KBM-7 (cell line): ENCODE data around the gene RUNX1.
"Not testable (repeated sequence)": the region's sequence is repeated elsewhere in the genome, so short reads cannot be mapped to it uniquely, and the experiment has no call there.

Source experiments
- DNase-seq: peaks from one replicate; pipeline ENCODE4 v3.0.0-alpha.2; 2015
- in situ Hi-C: fragments of 300-500 bp; cut with MboI; formaldehyde crosslinking; loops from 2 replicates; pipeline ENCODE4 v1.14.3; 2020; ENCODE audit warnings: low sequenced_read_pairs, low pct_unique_long_range_greater_than_20kb, mixed read lengths

The RUNX1 gene

GRCh38 chr21:34986561-34987500 is 62.3 kb downstream of the RUNX1 start:
- in situ Hi-C loops, result no loop called here
- DNase-seq, result peak; percentile 41

GRCh38 chr21:34984356-34985058 is 64.6 kb downstream of the RUNX1 start:
- in situ Hi-C loops, result no loop called here
- no peak for DNase-seq

- in situ Hi-C loops, result no loop called here
- DNase-seq, result peak; percentile 52
Measured at GRCh38 chr21:34983680-34984086, 65.4 kb downstream of the RUNX1 start.

GRCh38 chr21:34981791-34982190 is 67.3 kb downstream of the RUNX1 start:
- no peak for DNase-seq
- in situ Hi-C loops, result no loop called here

GRCh38 chr21:34980423-34981115 is 68.5 kb downstream of the RUNX1 start:
- DNase-seq, result no peak
- in situ Hi-C loops, result no loop called here

- DNase-seq, result no peak
- in situ Hi-C loops, result no loop called here
Measured at GRCh38 chr21:34979383-34979782, 69.7 kb downstream of the RUNX1 start.

- DNase-seq, result no peak
- in situ Hi-C loops, result no loop called here
Measured at GRCh38 chr21:34977333-34977732, 71.8 kb downstream of the RUNX1 start.

GRCh38 chr21:34974162-34974981 is 74.7 kb downstream of the RUNX1 start:
- in situ Hi-C loops, result no loop called here
- no peak for DNase-seq

GRCh38 chr21:34973685-34974084 is 75.4 kb downstream of the RUNX1 start:
- DNase-seq, result no peak
- in situ Hi-C loops, result no loop called here

- no peak for DNase-seq
- in situ Hi-C loops, result no loop called here
Measured at GRCh38 chr21:34971656-34972055, 77.4 kb downstream of the RUNX1 start.

GRCh38 chr21:34970566-34970965 is 78.5 kb downstream of the RUNX1 start:
- in situ Hi-C loops, result no loop called here
- no peak for DNase-seq

- in situ Hi-C loops, result no loop called here
Measured at GRCh38 chr21:34970167-34970500, 79.0 kb downstream of the RUNX1 start.

GRCh38 chr21:34969423-34970166 is 79.5 kb downstream of the RUNX1 start:
- in situ Hi-C loops, result no loop called here
- DNase-seq, result no peak

More at GRCh38 chr21:34970167-34970500, 79.0 kb downstream of the RUNX1 start:
- no peak for DNase-seq

GRCh38 chr21:34968414-34969333 is 80.4 kb downstream of the RUNX1 start:
- no peak for DNase-seq
- in situ Hi-C loops, result no loop called here

- no peak for DNase-seq
- in situ Hi-C loops, result no loop called here
Measured at GRCh38 chr21:34967509-34968289, 81.4 kb downstream of the RUNX1 start.

- in situ Hi-C loops, DNase-seq: not testable (repeated sequence)
Measured at GRCh38 chr21:34966881-34967280, 82.2 kb downstream of the RUNX1 start.
